Breast epithelium (tissue), 4 donors: Measurements from ENCODE around the gene TUBA4B. TPM values are rescaled to one million over a fixed set of nuclear protein-coding genes. Genes with fewer than 3 reads are reported as not detected.

Experiments
- DNase-seq, 2 donors: peaks; one replicate each; pipeline ENCODE4 v3.0.0-alpha.2; 2019; ENCODE audit warnings: low spot score in 2 of 2
- H3K27ac ChIP-seq, 2 donors: fragments of 200-600 bp; sonication (generic) in 1 of 2; one replicate each; pipeline ENCODE4 v1.5.1; 2016 to 2019; ENCODE audit warnings: mild to moderate bottlenecking in 1 of 2
- H3K27me3 ChIP-seq, 2 donors: fragments of 200-600 bp; sonication (generic) in 1 of 2; one replicate each; pipeline versions ENCODE4 v1.5.1 to v1.6.0; 2017 to 2019; ENCODE audit warnings: control low read depth in 1 of 2, mild to moderate bottlenecking in 1 of 2
- H3K36me3 ChIP-seq: fragments of 200-600 bp; one replicate; pipeline ENCODE4 v1.5.1; 2019
- H3K4me1 ChIP-seq, 2 donors: fragments of 200-600 bp; sonication (generic); one replicate each; pipeline ENCODE4 v1.5.1; 2016 to 2019; ENCODE audit warnings: control low read depth in 1 of 2
- H3K4me3 ChIP-seq, 3 donors: fragments of 200-600 bp; sonication (generic); 1 replicate in 2 of 3; 2 replicates in 1 of 3; pipeline ENCODE4 v1.5.1; 2016 to 2019; ENCODE audit warnings: mild to moderate bottlenecking in 3 of 3, moderate library complexity in 2 of 3
- H3K9me3 ChIP-seq, 2 donors: fragments of 200-600 bp; sonication (generic) in 1 of 2; one replicate each; pipeline ENCODE4 v1.5.1; 2016 to 2019; ENCODE audit warnings: control low read depth in 1 of 2
- POLR2A ChIP-seq: fragments of 450-650 bp; IDR thresholded peaks from one replicate; pipeline ENCODE4 v1.6.1; 2016; ENCODE audit warnings: antibody characterized with exemption, mild to moderate bottlenecking, moderate library complexity
- POLR2AphosphoS5 ChIP-seq, 3 donors: sonication (generic); formaldehyde crosslinking; IDR thresholded peaks; one replicate each; pipeline ENCODE4 v1.6.1; 2017; ENCODE audit warnings: antibody characterized with exemption in 3 of 3
- intact Hi-C: fragments of 100-400 bp; cut with DNase I; formaldehyde crosslinking; loops from one replicate; pipeline ENCODE4 v1.15.1; 2023; ENCODE audit warnings: low total_unique reads
- total RNA-seq, 3 donors: library from RNA; depleted of rRNA; stranded (reverse); fragments of >200 nt; gene quantifications; one replicate each; pipeline ENCODE4 v1.1.0, GENCODE V29; 2016
- TF ChIP-seq, protein P1 (sequence below), 3 donors: fragments of 450-650 bp; IDR thresholded peaks; one replicate each; pipeline ENCODE4 v1.5.1; 2016 to 2017; ENCODE audit warnings: antibody characterized with exemption in 3 of 3, mild to moderate bottlenecking in 3 of 3, moderate library complexity in 3 of 3

Gene TUBA4B
- total RNA-seq, 3 donors from 2014 or later = 0.16 TPM; not detected in 2

DNA sequence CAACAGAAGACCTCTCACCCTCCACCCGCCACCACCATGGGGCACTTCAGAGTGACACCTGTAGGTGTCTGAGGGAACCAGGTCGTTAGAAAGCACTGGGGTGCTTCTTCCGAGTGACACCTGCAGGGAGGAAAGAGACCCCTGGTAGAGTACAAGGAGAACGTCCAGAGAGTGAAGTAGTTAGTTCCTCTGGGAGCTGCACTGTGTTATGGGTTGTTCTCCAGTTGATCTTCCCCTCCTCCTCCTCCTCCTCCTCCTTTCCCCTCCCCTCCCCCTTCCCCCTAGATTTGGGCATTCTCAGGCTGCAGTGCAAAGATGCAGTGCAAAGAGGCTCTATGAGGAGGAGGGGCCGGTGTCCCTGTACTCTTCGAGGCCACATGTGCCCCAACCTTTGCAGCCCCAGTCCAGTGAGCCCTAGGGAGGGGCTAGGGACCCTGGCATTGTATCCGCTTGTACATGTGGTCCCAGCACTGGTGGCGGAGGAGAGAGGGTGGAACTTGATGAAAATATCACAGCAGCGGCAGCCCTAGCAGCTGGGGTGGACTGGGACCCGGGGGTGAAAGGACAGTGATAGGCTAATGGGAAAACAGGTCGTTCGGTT, 27.0 kb downstream of the TUBA4B start:
- Histone ChIP-seq H3K27ac (peak overlapping the region; percentile 98), H3K4me3 (peak overlapping the region; percentile 72 to 87 (median 84)), H3K4me1 (peaks cover 13 to 21% of the 10 kb centered on the region in 2 donors), H3K27me3 (no peaks in the 10 kb centered on the region), H3K36me3 (no peaks in the 10 kb centered on the region), H3K9me3 (no peaks in the 10 kb centered on the region)
- TF ChIP-seq, protein P1, sequence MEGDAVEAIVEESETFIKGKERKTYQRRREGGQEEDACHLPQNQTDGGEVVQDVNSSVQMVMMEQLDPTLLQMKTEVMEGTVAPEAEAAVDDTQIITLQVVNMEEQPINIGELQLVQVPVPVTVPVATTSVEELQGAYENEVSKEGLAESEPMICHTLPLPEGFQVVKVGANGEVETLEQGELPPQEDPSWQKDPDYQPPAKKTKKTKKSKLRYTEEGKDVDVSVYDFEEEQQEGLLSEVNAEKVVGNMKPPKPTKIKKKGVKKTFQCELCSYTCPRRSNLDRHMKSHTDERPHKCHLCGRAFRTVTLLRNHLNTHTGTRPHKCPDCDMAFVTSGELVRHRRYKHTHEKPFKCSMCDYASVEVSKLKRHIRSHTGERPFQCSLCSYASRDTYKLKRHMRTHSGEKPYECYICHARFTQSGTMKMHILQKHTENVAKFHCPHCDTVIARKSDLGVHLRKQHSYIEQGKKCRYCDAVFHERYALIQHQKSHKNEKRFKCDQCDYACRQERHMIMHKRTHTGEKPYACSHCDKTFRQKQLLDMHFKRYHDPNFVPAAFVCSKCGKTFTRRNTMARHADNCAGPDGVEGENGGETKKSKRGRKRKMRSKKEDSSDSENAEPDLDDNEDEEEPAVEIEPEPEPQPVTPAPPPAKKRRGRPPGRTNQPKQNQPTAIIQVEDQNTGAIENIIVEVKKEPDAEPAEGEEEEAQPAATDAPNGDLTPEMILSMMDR (IDR thresholded peaks at IDR 0.05) = peak in 1 of 3 donors; percentile 56
- no peak for TF ChIP-seq POLR2AphosphoS5 (IDR thresholded peaks at IDR 0.05)
- intact Hi-C loops = loop anchor here (2.0 kb wide), 1 partner anchor 43 kb away; no protein-coding TSS in a partner anchor
- DNase-seq = no peak

DNA sequence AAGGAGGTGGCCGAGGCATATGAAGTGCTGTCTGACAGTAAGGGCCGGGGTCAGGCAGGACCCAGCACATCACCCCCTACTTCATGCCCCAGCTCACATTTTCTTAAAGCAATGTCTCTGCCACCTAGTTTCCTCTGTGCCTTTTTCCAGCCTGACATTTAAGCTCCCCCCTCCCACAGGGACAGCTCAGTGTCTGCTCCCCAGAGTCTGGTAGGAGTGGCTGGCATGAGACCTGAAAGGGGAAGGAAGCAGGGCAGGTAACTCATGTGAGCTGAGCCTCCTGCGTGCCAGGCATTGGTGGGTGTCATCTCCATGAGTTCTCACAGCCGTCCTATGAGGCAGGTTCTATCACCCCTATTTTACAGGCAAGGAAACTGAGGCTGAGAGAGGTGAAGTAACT, 27.6 kb downstream of the TUBA4B start:
- Histone ChIP-seq H3K27ac (peak overlapping the region; percentile 6 to 98), H3K9me3 (no peaks in the 10 kb centered on the region), H3K36me3 (no peaks in the 10 kb centered on the region), H3K4me3 (peak overlapping the region in 1 of 3 donors; percentile 84), H3K4me1 (peaks cover 13 to 26% of the 10 kb centered on the region in 2 donors), H3K27me3 (no peaks in the 10 kb centered on the region)
- DNase-seq = no peak
- intact Hi-C loops = no loop called here
- TF ChIP-seq POLR2A = no peak
- TF ChIP-seq, protein P1 (IDR thresholded peaks at IDR 0.05) = no peak
- TF ChIP-seq POLR2AphosphoS5 (IDR thresholded peaks at IDR 0.05) = no peak

DNA sequence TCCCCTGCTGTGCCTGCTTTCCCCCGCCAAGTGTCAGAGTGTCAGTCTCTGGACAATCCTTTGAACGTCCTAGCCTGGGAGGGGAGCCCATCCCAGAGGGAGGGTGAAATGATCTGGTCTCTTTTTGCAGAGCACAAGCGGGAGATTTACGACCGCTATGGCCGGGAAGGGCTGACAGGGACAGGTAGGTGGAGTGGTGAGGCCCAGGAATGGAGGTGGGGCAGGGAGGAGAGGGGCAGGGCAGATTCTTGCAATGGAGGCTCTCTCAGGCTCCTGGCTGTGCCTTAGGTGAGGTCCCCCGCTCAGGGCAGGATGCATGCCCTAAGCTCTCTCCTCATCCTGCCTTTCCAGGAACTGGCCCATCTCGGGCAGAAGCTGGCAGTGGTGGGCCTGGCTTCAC, 28.5 kb downstream of the TUBA4B start:
- TF ChIP-seq, protein P1 (IDR thresholded peaks at IDR 0.05) = no peak
- TF ChIP-seq POLR2A (no peak), POLR2AphosphoS5 (IDR thresholded peaks at IDR 0.05) (no peak)
- no peaks in the 10 kb centered on the region for H3K36me3 ChIP-seq
- H3K9me3 ChIP-seq = no peaks in the 10 kb centered on the region
- intact Hi-C loops = no loop called here
- no peaks in the 10 kb centered on the region for H3K27me3 ChIP-seq
- H3K27ac ChIP-seq = peak overlapping the region; percentile 6 to 98
- H3K4me3 ChIP-seq = no peak overlapping the region
- DNase-seq = no peak
- H3K4me1 ChIP-seq = peaks cover 16 to 26% of the 10 kb centered on the region in 2 donors

DNA sequence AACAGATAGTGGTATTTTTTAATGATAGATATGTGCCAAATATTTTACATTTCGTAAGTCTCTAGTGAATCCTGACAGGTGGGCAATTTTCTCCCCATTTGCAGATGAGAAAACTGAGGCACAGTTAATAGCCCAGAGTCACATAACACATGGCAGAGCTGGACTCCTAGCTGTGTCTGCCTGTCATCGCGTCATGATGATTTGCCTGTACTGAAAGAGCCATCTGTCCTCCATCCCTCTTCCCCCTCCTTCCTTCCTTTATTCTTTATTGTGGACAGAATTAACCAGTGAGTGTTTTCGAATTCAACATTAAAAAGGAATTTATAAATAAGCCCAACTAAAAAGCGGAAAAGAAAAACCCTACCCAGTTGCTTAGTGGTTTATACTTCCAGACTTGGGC, 29.3 kb downstream of the TUBA4B start:
- TF ChIP-seq POLR2AphosphoS5 (IDR thresholded peaks at IDR 0.05) (no peak), POLR2A (no peak)
- TF ChIP-seq, protein P1 (IDR thresholded peaks at IDR 0.05) = no peak

DNA sequence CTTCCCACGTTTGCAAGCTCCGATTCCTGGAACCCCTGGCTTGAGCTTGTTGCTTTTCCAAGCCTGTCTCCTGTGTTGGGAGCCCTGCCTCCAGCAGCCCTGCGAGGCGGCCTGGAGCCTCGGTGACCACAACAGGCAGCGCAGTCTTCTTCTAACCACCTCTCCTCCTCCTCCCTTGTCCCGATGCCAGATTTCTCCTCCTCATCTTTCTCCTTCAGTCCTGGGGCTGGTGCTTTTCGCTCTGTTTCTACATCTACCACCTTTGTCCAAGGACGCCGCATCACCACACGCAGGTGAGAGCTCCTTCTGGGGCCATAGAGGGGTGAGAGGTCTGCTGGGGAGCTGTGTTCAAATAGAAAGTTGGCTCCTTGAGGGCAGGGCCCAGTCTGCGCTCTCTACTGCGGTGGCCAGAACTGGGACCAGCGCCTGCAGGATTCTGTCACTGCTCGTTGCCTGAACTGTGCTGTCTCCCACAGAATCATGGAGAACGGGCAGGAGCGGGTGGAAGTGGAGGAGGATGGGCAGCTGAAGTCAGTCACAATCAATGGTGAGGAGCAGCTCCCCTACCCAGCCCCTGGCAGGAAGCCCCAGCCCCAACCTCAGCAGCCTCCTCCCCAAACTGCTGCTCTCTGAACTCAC, 30.0 kb downstream of the TUBA4B start:
- peaks cover 12 to 24% of the 10 kb centered on the region in 2 donors for H3K4me1 ChIP-seq
- peak overlapping the region; percentile 34 to 40 for H3K27ac ChIP-seq
- no peak overlapping the region for H3K4me3 ChIP-seq
- TF ChIP-seq, protein P1 (IDR thresholded peaks at IDR 0.05) = no peak
- TF ChIP-seq POLR2A = no peak
- TF ChIP-seq POLR2AphosphoS5 (IDR thresholded peaks at IDR 0.05) = no peak
- intact Hi-C loops = no loop called here
- H3K36me3 ChIP-seq = no peaks in the 10 kb centered on the region
- no peak for DNase-seq
- no peaks in the 10 kb centered on the region for H3K27me3 ChIP-seq
- no peaks in the 10 kb centered on the region for H3K9me3 ChIP-seq

More for the DNA sequence above, 29.3 kb downstream of the TUBA4B start:
- Histone ChIP-seq H3K36me3 (no peaks in the 10 kb centered on the region), H3K27ac (peak overlapping the region; percentile 34 to 36), H3K27me3 (no peaks in the 10 kb centered on the region), H3K4me3 (no peak overlapping the region), H3K4me1 (peaks cover 16 to 26% of the 10 kb centered on the region in 2 donors), H3K9me3 (no peaks in the 10 kb centered on the region)
- DNase-seq = no peak
- intact Hi-C loops = no loop called here
